ENCODE measurements around the gene HMSD. TPM values are rescaled to one million over a fixed set of nuclear protein-coding genes. Genes with fewer than 3 reads are reported as not detected.
"Not testable (repeated sequence)": the region's sequence is repeated elsewhere in the genome, so short reads cannot be mapped to it uniquely, and the experiment has no call there.

The HMSD gene
- total and polyA plus RNA-seq, 2 donors from 2014 or later = 1.4 TPM; not detected in 1

GRCh38 chr18:63936932-63937393 lies 12.1 kb upstream of the HMSD start:
- Histone ChIP-seq H3K4me1 (ENCODE audit: control insufficient read depth in 2 of 3, insufficient read depth in 2 of 3, low read depth in 1 of 3, low read length in 3 of 3) (no peaks in the 10 kb centered on the region), H3K4me3 (ENCODE audit: low read length in 3 of 3) (peak overlapping the region in 1 of 3 donors; percentile 50), H3K9ac (ENCODE audit: low read length in 3 of 3) (no peak overlapping the region), H3K36me3 (ENCODE audit: control insufficient read depth in 2 of 3, insufficient read depth in 3 of 3, low read length in 3 of 3) (no peaks in the 10 kb centered on the region), H3K27ac (ENCODE audit: low read depth in 2 of 2, low read length in 2 of 2) (no peak overlapping the region), H3K27me3 (ENCODE audit: control insufficient read depth, insufficient read depth, low read length) (no peaks in the 10 kb centered on the region), H3K9me3 (ENCODE audit: control insufficient read depth in 2 of 3, insufficient read depth in 1 of 3, low read length in 3 of 3) (no peaks in the 10 kb centered on the region)
- TF ChIP-seq, protein P1, sequence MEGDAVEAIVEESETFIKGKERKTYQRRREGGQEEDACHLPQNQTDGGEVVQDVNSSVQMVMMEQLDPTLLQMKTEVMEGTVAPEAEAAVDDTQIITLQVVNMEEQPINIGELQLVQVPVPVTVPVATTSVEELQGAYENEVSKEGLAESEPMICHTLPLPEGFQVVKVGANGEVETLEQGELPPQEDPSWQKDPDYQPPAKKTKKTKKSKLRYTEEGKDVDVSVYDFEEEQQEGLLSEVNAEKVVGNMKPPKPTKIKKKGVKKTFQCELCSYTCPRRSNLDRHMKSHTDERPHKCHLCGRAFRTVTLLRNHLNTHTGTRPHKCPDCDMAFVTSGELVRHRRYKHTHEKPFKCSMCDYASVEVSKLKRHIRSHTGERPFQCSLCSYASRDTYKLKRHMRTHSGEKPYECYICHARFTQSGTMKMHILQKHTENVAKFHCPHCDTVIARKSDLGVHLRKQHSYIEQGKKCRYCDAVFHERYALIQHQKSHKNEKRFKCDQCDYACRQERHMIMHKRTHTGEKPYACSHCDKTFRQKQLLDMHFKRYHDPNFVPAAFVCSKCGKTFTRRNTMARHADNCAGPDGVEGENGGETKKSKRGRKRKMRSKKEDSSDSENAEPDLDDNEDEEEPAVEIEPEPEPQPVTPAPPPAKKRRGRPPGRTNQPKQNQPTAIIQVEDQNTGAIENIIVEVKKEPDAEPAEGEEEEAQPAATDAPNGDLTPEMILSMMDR (IDR thresholded peaks at IDR 0.05; ENCODE audit: borderline replicate concordance, extremely low read depth, insufficient read depth) = no peak
- no peak for FAIRE-seq
- intact Hi-C loops (cut with DNase I) = no loop called here
- no peak for DNase-seq

GRCh38 chr18:63940008-63940407 lies 9.1 kb upstream of the HMSD start:
- FAIRE-seq = no peak
- TF ChIP-seq, protein P1 (IDR thresholded peaks at IDR 0.05; ENCODE audit: borderline replicate concordance, extremely low read depth, insufficient read depth) = no peak
- Histone ChIP-seq H3K4me3 (ENCODE audit: low read length in 3 of 3) (no peak overlapping the region), H3K9ac (ENCODE audit: low read length in 3 of 3) (no peak overlapping the region), H3K4me1 (ENCODE audit: control insufficient read depth in 2 of 3, insufficient read depth in 2 of 3, low read depth in 1 of 3, low read length in 3 of 3) (no peaks in the 10 kb centered on the region), H3K27ac (ENCODE audit: low read depth in 2 of 2, low read length in 2 of 2) (no peak overlapping the region), H3K36me3 (ENCODE audit: control insufficient read depth in 2 of 3, insufficient read depth in 3 of 3, low read length in 3 of 3) (no peaks in the 10 kb centered on the region), H3K27me3 (ENCODE audit: control insufficient read depth, insufficient read depth, low read length) (no peaks in the 10 kb centered on the region), H3K9me3 (ENCODE audit: control insufficient read depth in 2 of 3, insufficient read depth in 1 of 3, low read length in 3 of 3) (no peaks in the 10 kb centered on the region)
- DNase-seq = no peak
- intact Hi-C loops (cut with DNase I) = no loop called here

DNA sequence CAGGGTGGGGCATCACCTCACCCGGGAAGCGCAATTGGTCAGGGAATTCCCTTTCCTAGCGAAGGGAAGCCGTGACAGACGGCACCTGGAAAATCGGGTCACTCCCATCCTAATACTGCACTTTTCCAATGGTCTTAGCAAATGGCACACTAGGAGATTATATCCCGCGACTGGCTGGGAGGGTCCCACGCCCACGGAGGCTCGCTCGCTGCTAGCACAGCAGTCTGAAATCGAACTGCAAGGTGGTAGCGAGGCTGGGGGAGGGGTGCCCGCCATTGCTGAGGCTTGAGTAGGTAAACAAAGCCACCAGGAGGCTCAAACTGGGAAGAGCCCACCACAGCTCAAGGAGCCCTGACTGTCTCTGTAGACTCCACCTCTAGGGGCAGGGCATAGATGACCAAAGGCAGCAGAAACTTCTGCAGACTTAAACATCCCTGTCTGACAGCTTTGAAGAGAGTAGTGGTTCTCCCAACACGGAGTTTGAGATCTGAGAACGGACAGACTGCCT lies 8.5 kb upstream of the HMSD start:
- H3K4me1 ChIP-seq (ENCODE audit: control insufficient read depth in 2 of 3, insufficient read depth in 2 of 3, low read depth in 1 of 3, low read length in 3 of 3); DNase-seq; H3K36me3 ChIP-seq (ENCODE audit: control insufficient read depth in 2 of 3, insufficient read depth in 3 of 3, low read length in 3 of 3); intact Hi-C loops (cut with DNase I); H3K9me3 ChIP-seq (ENCODE audit: control insufficient read depth in 2 of 3, insufficient read depth in 1 of 3, low read length in 3 of 3); H3K27me3 ChIP-seq (ENCODE audit: control insufficient read depth, insufficient read depth, low read length); H3K9ac ChIP-seq (ENCODE audit: low read length in 3 of 3); H3K27ac ChIP-seq (ENCODE audit: low read depth in 2 of 2, low read length in 2 of 2); FAIRE-seq; H3K4me3 ChIP-seq (ENCODE audit: low read length in 3 of 3): not testable (repeated sequence)

DNA sequence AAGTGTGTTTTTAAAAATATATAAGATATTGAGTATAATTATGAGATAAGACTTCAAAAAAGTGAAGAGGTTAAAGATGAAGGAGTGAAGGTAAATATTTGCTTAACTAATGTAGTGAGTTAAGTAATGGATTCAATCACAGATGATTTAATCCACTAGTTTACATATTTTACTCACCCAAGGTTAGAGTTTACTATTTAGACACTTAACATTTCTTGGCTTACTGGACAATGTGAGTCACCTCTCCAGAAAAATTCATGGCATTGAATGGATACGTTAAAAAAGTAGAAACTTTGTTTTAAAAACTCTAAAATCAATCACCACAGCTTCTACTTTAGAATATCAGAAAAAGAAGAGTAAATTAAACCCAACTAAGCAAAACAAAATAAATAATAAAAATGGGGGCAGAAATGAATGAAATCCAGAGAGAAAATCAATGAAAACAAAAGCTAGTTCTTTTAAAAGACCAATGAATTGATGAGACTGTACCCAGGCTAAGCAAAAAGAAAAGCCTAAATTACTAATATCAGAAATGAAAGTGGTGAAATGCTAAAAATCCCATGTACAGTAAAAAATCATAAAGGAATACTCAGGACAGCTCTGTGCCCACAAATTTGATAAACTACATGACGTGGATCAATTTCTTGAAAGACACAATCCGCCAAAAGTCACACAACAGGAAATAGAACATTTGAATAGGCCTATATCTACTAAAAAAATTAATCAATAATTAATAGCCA lies 1.9 kb upstream of the HMSD start:
- TF ChIP-seq, protein P1 (IDR thresholded peaks at IDR 0.05; ENCODE audit: borderline replicate concordance, extremely low read depth, insufficient read depth) = no peak
- DNase-seq (no peak), FAIRE-seq (no peak)
- intact Hi-C loops (cut with DNase I) = no loop called here
- Histone ChIP-seq H3K4me1 (ENCODE audit: control insufficient read depth in 2 of 3, insufficient read depth in 2 of 3, low read depth in 1 of 3, low read length in 3 of 3) (no peaks in the 10 kb centered on the region), H3K36me3 (ENCODE audit: control insufficient read depth in 2 of 3, insufficient read depth in 3 of 3, low read length in 3 of 3) (no peaks in the 10 kb centered on the region), H3K27me3 (ENCODE audit: control insufficient read depth, insufficient read depth, low read length) (no peaks in the 10 kb centered on the region), H3K9ac (ENCODE audit: low read length in 3 of 3) (no peak overlapping the region), H3K4me3 (ENCODE audit: low read length in 3 of 3) (no peak overlapping the region), H3K9me3 (ENCODE audit: control insufficient read depth in 2 of 3, insufficient read depth in 1 of 3, low read length in 3 of 3) (no peaks in the 10 kb centered on the region), H3K27ac (ENCODE audit: low read depth in 2 of 2, low read length in 2 of 2) (no peak overlapping the region)

All from kidney (tissue), 14 donors.